ENCODE results near the gene CHD6.

CHD6 gene

DNA sequence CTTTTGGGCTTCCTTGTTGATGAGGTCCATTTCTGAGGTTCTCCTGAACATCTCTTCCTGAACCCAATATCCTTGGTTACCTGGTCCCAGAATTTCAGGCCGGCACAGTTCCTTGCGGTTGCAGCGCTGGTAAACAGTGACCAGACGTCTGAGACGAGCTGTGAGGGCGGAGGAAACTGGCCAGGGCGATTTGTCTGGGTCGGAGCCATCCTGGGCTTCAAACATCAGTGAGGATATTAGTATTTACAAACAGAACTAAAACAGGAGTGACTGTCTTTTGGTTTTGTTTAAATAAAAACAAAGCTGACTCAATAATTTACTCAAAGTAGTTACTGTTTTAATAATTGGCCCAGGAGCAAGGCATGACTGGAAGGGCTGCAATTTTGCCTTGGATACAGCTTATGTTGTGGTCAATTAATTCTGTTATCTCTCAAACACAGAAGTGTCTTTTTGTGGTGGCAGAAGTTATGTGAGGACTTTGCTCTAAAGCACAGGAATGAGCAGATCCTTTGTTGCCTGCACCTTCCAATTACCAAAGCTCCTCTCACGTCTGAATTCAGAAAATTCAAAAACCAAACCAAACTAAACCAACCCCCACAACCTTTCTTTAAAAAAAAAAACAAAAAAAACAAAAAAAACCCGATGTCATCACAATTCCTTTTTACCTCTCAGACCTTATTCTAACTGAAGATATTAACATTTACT is 192.8 kb downstream of the CHD6 start:
- no peaks in the 10 kb centered on the region for H3K27me3 ChIP-seq
- H3K4me1 ChIP-seq (ENCODE audit: control insufficient read depth in 1 of 2, insufficient read depth in 1 of 2, low read depth in 1 of 2, low read length in 1 of 2): no peaks in the 10 kb centered on the region
- H3K4me3 ChIP-seq (ENCODE audit: low read depth in 1 of 2, low read length in 1 of 2): no peak overlapping the region
- no peaks in the 10 kb centered on the region for H3K9me3 ChIP-seq
- H3K36me3 ChIP-seq: peaks cover 51% of the 10 kb centered on the region
- TF ChIP-seq, protein P1, sequence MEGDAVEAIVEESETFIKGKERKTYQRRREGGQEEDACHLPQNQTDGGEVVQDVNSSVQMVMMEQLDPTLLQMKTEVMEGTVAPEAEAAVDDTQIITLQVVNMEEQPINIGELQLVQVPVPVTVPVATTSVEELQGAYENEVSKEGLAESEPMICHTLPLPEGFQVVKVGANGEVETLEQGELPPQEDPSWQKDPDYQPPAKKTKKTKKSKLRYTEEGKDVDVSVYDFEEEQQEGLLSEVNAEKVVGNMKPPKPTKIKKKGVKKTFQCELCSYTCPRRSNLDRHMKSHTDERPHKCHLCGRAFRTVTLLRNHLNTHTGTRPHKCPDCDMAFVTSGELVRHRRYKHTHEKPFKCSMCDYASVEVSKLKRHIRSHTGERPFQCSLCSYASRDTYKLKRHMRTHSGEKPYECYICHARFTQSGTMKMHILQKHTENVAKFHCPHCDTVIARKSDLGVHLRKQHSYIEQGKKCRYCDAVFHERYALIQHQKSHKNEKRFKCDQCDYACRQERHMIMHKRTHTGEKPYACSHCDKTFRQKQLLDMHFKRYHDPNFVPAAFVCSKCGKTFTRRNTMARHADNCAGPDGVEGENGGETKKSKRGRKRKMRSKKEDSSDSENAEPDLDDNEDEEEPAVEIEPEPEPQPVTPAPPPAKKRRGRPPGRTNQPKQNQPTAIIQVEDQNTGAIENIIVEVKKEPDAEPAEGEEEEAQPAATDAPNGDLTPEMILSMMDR (IDR thresholded peaks at IDR 0.05): no peak
- H3K27ac ChIP-seq: no peak overlapping the region

DNA sequence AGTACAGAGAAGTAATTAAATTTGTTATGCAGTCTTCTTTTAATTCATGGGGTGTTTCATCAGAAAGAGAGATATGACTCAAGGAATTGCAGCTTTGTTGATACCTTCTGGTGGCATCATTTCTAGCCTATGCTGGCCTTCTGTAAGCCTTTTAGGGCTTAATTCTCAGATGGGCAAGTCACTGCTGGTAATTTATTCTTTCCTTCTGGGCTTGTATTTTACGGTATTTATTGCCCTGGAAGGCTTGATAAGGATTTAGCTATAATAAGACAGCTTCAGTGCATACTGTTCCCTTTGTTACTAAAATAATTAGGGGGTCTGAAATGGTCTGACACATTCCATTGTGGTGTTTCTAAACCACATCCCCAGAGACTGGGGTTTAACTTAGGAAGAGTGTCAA is 193.6 kb downstream of the CHD6 start:
- Histone ChIP-seq H3K27ac (no peak overlapping the region), H3K9me3 (no peaks in the 10 kb centered on the region), H3K4me1 (ENCODE audit: control insufficient read depth in 1 of 2, insufficient read depth in 1 of 2, low read depth in 1 of 2, low read length in 1 of 2) (no peaks in the 10 kb centered on the region), H3K4me3 (ENCODE audit: low read depth in 1 of 2, low read length in 1 of 2) (no peak overlapping the region), H3K36me3 (peaks cover 56% of the 10 kb centered on the region), H3K27me3 (no peaks in the 10 kb centered on the region)
- TF ChIP-seq, protein P1 (IDR thresholded peaks at IDR 0.05): no peak

DNA sequence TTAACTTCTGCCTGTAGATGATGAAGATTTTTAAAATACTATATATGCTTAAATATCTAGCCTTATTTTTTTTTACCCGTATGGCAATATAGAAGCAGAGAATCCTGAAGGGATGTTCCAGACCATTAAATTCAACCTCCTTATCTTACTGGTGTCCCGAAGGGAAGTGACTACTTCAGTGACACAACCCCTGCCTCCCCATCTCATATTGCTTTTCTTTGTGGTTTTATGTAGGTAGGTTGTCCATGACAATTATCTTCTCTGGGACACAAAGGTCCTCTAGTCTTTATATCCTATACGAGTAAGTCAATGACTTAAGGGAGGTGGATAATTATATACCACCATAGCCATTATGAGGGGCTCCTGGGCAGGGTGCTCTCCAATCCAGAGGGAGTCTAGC is 194.2 kb downstream of the CHD6 start:
- Histone ChIP-seq H3K27ac (no peak overlapping the region), H3K27me3 (no peaks in the 10 kb centered on the region), H3K4me3 (ENCODE audit: low read depth in 1 of 2, low read length in 1 of 2) (no peak overlapping the region), H3K4me1 (ENCODE audit: control insufficient read depth in 1 of 2, insufficient read depth in 1 of 2, low read depth in 1 of 2, low read length in 1 of 2) (no peaks in the 10 kb centered on the region), H3K36me3 (peaks cover 56% of the 10 kb centered on the region), H3K9me3 (no peaks in the 10 kb centered on the region)
- TF ChIP-seq, protein P1 (IDR thresholded peaks at IDR 0.05): no peak

DNA sequence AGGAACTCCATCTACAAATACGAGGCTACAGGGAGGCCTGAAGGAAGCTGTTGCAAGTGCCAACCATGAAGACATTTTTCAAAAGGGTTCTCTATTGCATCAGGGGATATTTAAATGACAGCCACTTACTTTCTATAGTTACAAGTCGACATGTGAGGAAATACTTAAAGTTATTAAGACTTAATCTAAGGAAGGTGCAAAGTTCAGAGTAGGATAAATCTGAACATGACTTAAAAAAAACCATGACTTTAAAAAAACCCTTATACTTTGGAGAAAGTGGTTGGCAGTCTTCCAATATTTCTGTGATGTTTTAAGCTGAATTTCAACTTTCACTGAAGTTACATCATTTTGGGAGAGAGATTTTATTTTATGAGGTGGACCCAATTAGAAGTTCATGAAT is 195.2 kb downstream of the CHD6 start:
- H3K27me3 ChIP-seq: no peaks in the 10 kb centered on the region
- H3K36me3 ChIP-seq: peaks cover 51% of the 10 kb centered on the region
- H3K27ac ChIP-seq: no peak overlapping the region
- H3K4me3 ChIP-seq (ENCODE audit: low read depth in 1 of 2, low read length in 1 of 2): no peak overlapping the region
- H3K4me1 ChIP-seq (ENCODE audit: control insufficient read depth in 1 of 2, insufficient read depth in 1 of 2, low read depth in 1 of 2, low read length in 1 of 2): no peaks in the 10 kb centered on the region
- TF ChIP-seq, protein P1 (IDR thresholded peaks at IDR 0.05): no peak
- no peaks in the 10 kb centered on the region for H3K9me3 ChIP-seq

DNA sequence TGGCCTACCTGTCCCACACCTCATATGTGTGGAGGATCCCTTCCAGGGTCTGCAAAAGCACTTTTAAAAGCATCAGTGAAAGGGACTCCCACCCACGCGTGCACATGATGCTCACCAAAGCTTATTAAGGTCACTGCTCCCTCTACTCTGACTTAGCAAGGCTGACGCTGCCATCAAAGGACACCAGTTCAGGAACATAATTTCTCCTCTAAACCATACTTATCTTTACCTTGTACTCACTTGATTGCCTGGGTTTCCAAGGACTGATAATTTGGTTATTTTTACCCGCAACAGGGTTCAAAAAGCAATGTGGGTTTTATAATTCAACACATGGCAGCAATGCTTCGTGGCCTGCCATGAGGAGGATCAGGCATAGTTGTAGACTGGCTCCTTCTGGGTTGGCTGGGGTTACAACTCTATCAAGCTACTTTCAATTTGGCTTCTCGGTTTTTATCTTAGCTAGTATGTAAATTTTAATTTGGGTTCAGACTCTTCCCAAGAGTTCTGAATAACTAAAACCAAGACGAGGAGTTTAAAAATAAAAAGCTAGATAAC is 199.4 kb downstream of the CHD6 start:
- peaks cover 70% of the 10 kb centered on the region for H3K36me3 ChIP-seq
- H3K27me3 ChIP-seq: no peaks in the 10 kb centered on the region
- no peak overlapping the region for H3K4me3 ChIP-seq (ENCODE audit: low read depth in 1 of 2, low read length in 1 of 2)
- H3K9me3 ChIP-seq: no peaks in the 10 kb centered on the region
- TF ChIP-seq, protein P1 (IDR thresholded peaks at IDR 0.05): no peak
- no peak overlapping the region for H3K27ac ChIP-seq
- H3K4me1 ChIP-seq (ENCODE audit: control insufficient read depth in 1 of 2, insufficient read depth in 1 of 2, low read depth in 1 of 2, low read length in 1 of 2): no peaks in the 10 kb centered on the region

Data from neutrophil (primary cell).